SK-N-MC (cell line): ENCODE measurements around the gene GNG8.

Experiments
- DNase-seq: peaks from one replicate; pipeline ENCODE4 v3.0.0-alpha.2; 2011; ENCODE audit warnings: low read depth, low spot score
- H3K27ac ChIP-seq: fragments of 200-600 bp; sonication (generic); 2 replicates; pipeline ENCODE4 v1.5.1; 2016; ENCODE audit warnings: mixed run types
- H3K36me3 ChIP-seq: fragments of 200-600 bp; sonication (generic); 2 replicates; pipeline ENCODE4 v1.6.1; 2017; ENCODE audit warnings: antibody characterized with exemption, low read length, mixed read lengths; ENCODE audit not compliant: insufficient read depth
- H3K4me3 ChIP-seq: fragments of 200-600 bp; sonication (generic); 2 replicates; pipeline ENCODE4 v1.5.1; 2016
- H3K9ac ChIP-seq: fragments of 200-600 bp; sonication (generic); 2 replicates; pipeline ENCODE4 v1.8.0; 2017; ENCODE audit warnings: mixed run types, mixed read lengths; ENCODE audit not compliant: insufficient read length
- H3K9me3 ChIP-seq: fragments of 200-600 bp; sonication (generic); 2 replicates; pipeline ENCODE4 v1.6.1; 2017; ENCODE audit warnings: low read depth, mild to moderate bottlenecking, antibody characterized with exemption, low read length, moderate library complexity, mixed read lengths
- EZH2 ChIP-seq: fragments of 200-600 bp; sonication (generic); IDR thresholded peaks from one replicate; pipeline ENCODE4 v1.6.1; 2017; ENCODE audit warnings: antibody characterized with exemption
- FOXP2 ChIP-seq: optimal IDR thresholded peaks from 2 replicates; pipeline ENCODE3; 2011; ENCODE audit warnings: mild to moderate bottlenecking, moderate library complexity; ENCODE audit not compliant: insufficient read depth; ENCODE audit errors: extremely low read length, control extremely low read depth
- POLR2AphosphoS5 ChIP-seq: IDR thresholded peaks from 2 replicates; pipeline ENCODE4 v1.6.1; 2012; ENCODE audit warnings: mild to moderate bottlenecking, low read depth, low read length, borderline replicate concordance

Gene GNG8

GRCh38 chr19:46617601-46618000 is 18.4 kb downstream of the GNG8 start:
- Histone ChIP-seq H3K4me3 (no peak overlapping the region), H3K27ac (no peak overlapping the region), H3K36me3 (no peaks in the 10 kb centered on the region), H3K9me3 (no peaks in the 10 kb centered on the region), H3K9ac (no peak overlapping the region)
- no peak for DNase-seq
- TF ChIP-seq FOXP2, result no peak
- no peak for TF ChIP-seq POLR2AphosphoS5
- no peak for TF ChIP-seq EZH2

GRCh38 chr19:46616631-46617322 is 19.2 kb downstream of the GNG8 start:
- Histone ChIP-seq H3K4me3 (no peak overlapping the region), H3K9ac (no peak overlapping the region), H3K9me3 (no peaks in the 10 kb centered on the region), H3K36me3 (no peaks in the 10 kb centered on the region), H3K27ac (no peak overlapping the region)
- DNase-seq, result no peak
- TF ChIP-seq POLR2AphosphoS5, result no peak
- no peak for TF ChIP-seq FOXP2
- TF ChIP-seq EZH2, result no peak

GRCh38 chr19:46615966-46616365 is 20.0 kb downstream of the GNG8 start:
- H3K4me3 ChIP-seq, result no peak overlapping the region
- TF ChIP-seq POLR2AphosphoS5 (no peak), FOXP2 (no peak), EZH2 (no peak)
- no peak overlapping the region for H3K9ac ChIP-seq
- H3K36me3 ChIP-seq, result no peaks in the 10 kb centered on the region; the same call in 1 of the 2 replicates
- no peak overlapping the region for H3K27ac ChIP-seq
- H3K9me3 ChIP-seq, result no peaks in the 10 kb centered on the region
- no peak for DNase-seq

- Histone ChIP-seq H3K4me3 (peak overlapping the region; percentile 14; the same call in 1 of the 2 replicates), H3K27ac (no peak overlapping the region), H3K36me3 (peaks cover 9% of the 10 kb centered on the region; the same call in 1 of the 2 replicates), H3K9ac (no peak overlapping the region), H3K9me3 (no peaks in the 10 kb centered on the region)
- TF ChIP-seq FOXP2 (peak; percentile 51), POLR2AphosphoS5 (no peak), EZH2 (no peak)
- peak; percentile 48 for DNase-seq
Measured at GRCh38 chr19:46614114-46614722, 21.8 kb downstream of the GNG8 start.

GRCh38 chr19:46613525-46613924 is 22.5 kb downstream of the GNG8 start:
- Histone ChIP-seq H3K4me3 (no peak overlapping the region), H3K9me3 (no peaks in the 10 kb centered on the region), H3K9ac (no peak overlapping the region), H3K36me3 (peaks cover 15% of the 10 kb centered on the region; the same call in 1 of the 2 replicates), H3K27ac (no peak overlapping the region)
- TF ChIP-seq POLR2AphosphoS5 (no peak), FOXP2 (no peak), EZH2 (no peak)
- DNase-seq, result no peak

- peaks cover 33% of the 10 kb centered on the region; the same call in 1 of the 2 replicates for H3K36me3 ChIP-seq
- 0 out of 2 replicates have a peak overlapping the region, but pooled peaks have one; percentile 31 for H3K27ac ChIP-seq
- no peak overlapping the region for H3K9ac ChIP-seq
- no peak for DNase-seq
- H3K9me3 ChIP-seq, result no peaks in the 10 kb centered on the region
- H3K4me3 ChIP-seq, result no peak overlapping the region
- TF ChIP-seq EZH2 (no peak), FOXP2 (no peak), POLR2AphosphoS5 (no peak)
Measured at GRCh38 chr19:46611776-46612175, 24.2 kb downstream of the GNG8 start.

GRCh38 chr19:46610851-46611770 is 24.9 kb downstream of the GNG8 start:
- no peak for TF ChIP-seq EZH2
- no peak for TF ChIP-seq FOXP2
- peak; percentile 33; the same call in 1 of the 2 replicates for TF ChIP-seq POLR2AphosphoS5
- Histone ChIP-seq H3K36me3 (peaks cover 40% of the 10 kb centered on the region; the same call in 1 of the 2 replicates), H3K4me3 (no peak overlapping the region), H3K9me3 (no peaks in the 10 kb centered on the region), H3K27ac (0 out of 2 replicates have a peak overlapping the region, but pooled peaks have one; percentile 57), H3K9ac (no peak overlapping the region)
- no peak for DNase-seq

- DNase-seq, result no peak
- Histone ChIP-seq H3K4me3 (no peak overlapping the region), H3K9me3 (no peaks in the 10 kb centered on the region), H3K36me3 (peaks cover 47% of the 10 kb centered on the region), H3K9ac (no peak overlapping the region), H3K27ac (no peak overlapping the region)
- TF ChIP-seq POLR2AphosphoS5 (no peak), FOXP2 (no peak), EZH2 (no peak)
Measured at GRCh38 chr19:46610413-46610775, 25.6 kb downstream of the GNG8 start.
